Measurements from ENCODE around the gene GTF2IRD1. TPM values are rescaled to one million over a fixed set of nuclear protein-coding genes. Genes with fewer than 3 reads are reported as not detected.

Gene GTF2IRD1
- total RNA-seq, 1 donor from 2014 or later = 80.8 TPM

GRCh38 chr7:74575811-74576210 is 122.1 kb downstream of the GTF2IRD1 start:
- H3K4me1 Mint-ChIP-seq = peaks cover 7% of the 10 kb centered on the region
- peaks cover 38% of the 10 kb centered on the region for H3K36me3 Mint-ChIP-seq
- DNase-seq (ENCODE audit: low spot score in 2 of 2, unreplicated experiment in 2 of 2) = no peak
- H3K4me3 Mint-ChIP-seq = no peak overlapping the region
- no peaks in the 10 kb centered on the region for H3K9me3 Mint-ChIP-seq
- H3K27ac Mint-ChIP-seq = peak overlapping the region; percentile 52
- TF ChIP-seq CTCF (IDR thresholded peaks at IDR 0.05; ENCODE audit: unreplicated experiment) = no peak
- H3K27me3 Mint-ChIP-seq (ENCODE audit: low read depth) = no peaks in the 10 kb centered on the region

DNA sequence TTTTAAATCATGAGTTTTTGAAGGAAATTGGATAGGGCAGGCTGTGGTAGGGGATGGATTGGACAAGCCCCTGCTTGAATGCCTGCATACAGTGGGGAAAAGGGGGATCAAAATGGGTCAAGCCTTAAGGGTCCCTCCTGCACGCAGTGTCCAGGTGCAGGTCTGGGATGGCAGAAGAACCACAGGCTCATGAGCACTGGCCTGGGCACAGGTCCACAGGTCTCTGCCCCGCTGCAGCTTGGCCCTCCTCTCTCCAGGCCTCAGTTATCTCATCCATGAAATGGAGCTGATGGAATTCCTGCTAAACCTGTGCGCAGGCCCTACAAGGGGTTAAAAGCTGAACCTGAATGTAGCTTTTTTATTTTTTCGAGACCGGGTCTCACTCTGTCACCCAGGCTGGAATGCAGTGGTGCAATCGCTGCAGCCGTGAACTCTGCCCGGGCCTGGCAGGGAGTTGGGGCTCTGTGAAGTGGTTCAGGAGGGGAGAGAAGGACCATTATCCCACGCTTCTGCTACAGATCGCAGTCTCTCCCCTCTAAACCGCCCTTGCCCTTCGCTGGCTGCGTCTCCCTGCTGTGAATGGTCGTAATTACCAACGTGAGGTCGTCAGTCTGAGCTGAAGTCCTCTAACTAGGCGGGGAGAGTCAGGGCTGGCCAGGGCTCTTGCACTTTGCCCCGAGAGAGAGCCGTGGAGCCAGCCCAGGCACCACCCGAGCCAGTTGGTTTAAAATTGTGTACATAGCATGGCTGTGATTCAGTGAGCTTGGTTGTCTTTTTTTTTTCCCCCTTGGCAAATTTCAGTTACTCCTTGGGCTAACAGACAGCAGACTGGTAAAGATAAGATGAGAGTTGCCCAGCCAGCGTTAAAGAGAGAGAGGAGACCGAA is 126.3 kb downstream of the GTF2IRD1 start:
- DNase-seq (ENCODE audit: low spot score in 2 of 2, unreplicated experiment in 2 of 2) = no peak
- no peak overlapping the region for H3K4me3 Mint-ChIP-seq
- H3K36me3 Mint-ChIP-seq = peaks cover 22% of the 10 kb centered on the region
- no peaks in the 10 kb centered on the region for H3K27me3 Mint-ChIP-seq (ENCODE audit: low read depth)
- H3K9me3 Mint-ChIP-seq = no peaks in the 10 kb centered on the region
- peak overlapping the region; percentile 68 for H3K27ac Mint-ChIP-seq
- no peak for TF ChIP-seq CTCF (IDR thresholded peaks at IDR 0.05; ENCODE audit: unreplicated experiment)
- peaks cover 7% of the 10 kb centered on the region for H3K4me1 Mint-ChIP-seq

DNA sequence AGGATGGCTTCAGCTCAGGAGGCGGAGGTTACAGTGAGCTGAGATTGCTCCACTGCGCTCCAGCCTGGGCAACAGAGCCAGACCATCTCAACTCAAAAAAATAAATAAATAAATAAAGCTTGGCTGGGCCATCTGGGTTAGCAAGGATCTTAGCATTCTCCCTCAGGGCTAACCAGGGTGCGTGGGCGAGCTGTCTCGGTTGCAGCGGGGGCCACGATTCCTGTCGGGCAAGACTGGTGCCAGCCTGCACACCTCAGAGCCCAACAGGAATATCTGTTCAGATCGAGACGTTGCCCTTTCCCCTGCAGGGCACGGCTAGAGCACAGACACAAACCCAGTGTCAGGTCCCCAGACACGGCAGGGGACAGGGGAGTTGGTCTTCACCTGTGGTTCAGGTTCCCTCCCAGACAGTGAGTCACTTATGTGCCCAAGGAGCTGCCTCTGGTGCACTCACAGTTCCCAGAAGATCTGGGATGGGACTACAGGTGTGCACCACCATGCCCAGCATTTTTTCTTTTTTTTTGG is 128.3 kb downstream of the GTF2IRD1 start:
- no peak overlapping the region for H3K4me3 Mint-ChIP-seq
- no peaks in the 10 kb centered on the region for H3K9me3 Mint-ChIP-seq
- no peaks in the 10 kb centered on the region for H3K27me3 Mint-ChIP-seq (ENCODE audit: low read depth)
- H3K36me3 Mint-ChIP-seq = peaks cover 12% of the 10 kb centered on the region
- H3K4me1 Mint-ChIP-seq = peaks cover 13% of the 10 kb centered on the region
- no peak for DNase-seq (ENCODE audit: low spot score in 2 of 2, unreplicated experiment in 2 of 2)
- TF ChIP-seq CTCF (IDR thresholded peaks at IDR 0.05; ENCODE audit: unreplicated experiment) = no peak
- H3K27ac Mint-ChIP-seq = no peak overlapping the region

- TF ChIP-seq CTCF (IDR thresholded peaks at IDR 0.05; ENCODE audit: unreplicated experiment) = no peak
- no peaks in the 10 kb centered on the region for H3K27me3 Mint-ChIP-seq (ENCODE audit: low read depth)
- no peak overlapping the region for H3K27ac Mint-ChIP-seq
- no peak overlapping the region for H3K4me3 Mint-ChIP-seq
- no peak for DNase-seq (ENCODE audit: low spot score in 2 of 2, unreplicated experiment in 2 of 2)
- H3K4me1 Mint-ChIP-seq = peaks cover 19% of the 10 kb centered on the region
- peaks cover 8% of the 10 kb centered on the region for H3K36me3 Mint-ChIP-seq
- H3K9me3 Mint-ChIP-seq = no peaks in the 10 kb centered on the region
Observed at GRCh38 chr7:74582447-74583039, 128.8 kb downstream of the GTF2IRD1 start.

DNA sequence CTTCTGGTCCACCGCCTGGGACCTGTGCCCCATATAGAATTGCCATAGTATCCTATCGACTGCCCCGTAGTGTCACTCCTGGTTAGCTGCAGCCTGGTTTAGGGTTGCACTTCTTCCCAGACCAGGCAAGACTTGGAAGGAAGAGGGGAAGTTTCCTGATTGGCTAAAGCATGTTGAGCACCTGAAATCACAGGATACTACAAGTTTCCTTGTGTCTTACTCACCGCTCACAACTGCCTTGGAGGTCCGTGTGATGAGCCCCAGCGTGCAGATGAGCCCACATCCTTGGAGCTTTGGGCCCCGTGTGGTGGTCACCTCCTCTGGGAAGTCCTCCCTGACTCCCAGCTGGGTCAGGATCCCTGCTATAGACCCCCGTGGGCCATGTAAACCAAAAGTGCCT is 129.9 kb downstream of the GTF2IRD1 start:
- H3K4me3 Mint-ChIP-seq = no peak overlapping the region
- TF ChIP-seq CTCF (IDR thresholded peaks at IDR 0.05; ENCODE audit: unreplicated experiment) = no peak
- H3K27me3 Mint-ChIP-seq (ENCODE audit: low read depth) = no peaks in the 10 kb centered on the region
- peaks cover 6% of the 10 kb centered on the region for H3K36me3 Mint-ChIP-seq
- no peak overlapping the region for H3K27ac Mint-ChIP-seq
- peaks cover 25% of the 10 kb centered on the region for H3K4me1 Mint-ChIP-seq
- H3K9me3 Mint-ChIP-seq = no peaks in the 10 kb centered on the region
- DNase-seq (ENCODE audit: low spot score in 2 of 2, unreplicated experiment in 2 of 2) = no peak

All from mesothelial cell of epicardium (in vitro differentiated cells).